K562 (cell line): ENCODE measurements around the gene CYBRD1. TPM values are rescaled to one million over a fixed set of nuclear protein-coding genes. Genes with fewer than 3 reads are reported as not detected.
A peak's percentile ranks its signal among the peaks of the same experiment; 100 is the strongest.

Source experiments
- COPS2 ChIP-seq: fragments of 450-650 bp; conservative IDR thresholded peaks from 2 replicates; pipeline ENCODE4 v1.6.1; 2016; ENCODE audit warnings: mild to moderate bottlenecking, moderate library complexity
- CREM ChIP-seq: IDR thresholded peaks from 2 replicates; pipeline ENCODE4 v1.6.1; 2014; ENCODE audit warnings: antibody characterized with exemption, low read depth
- MYBL2 ChIP-seq, 2 experiments: fragments of 450-650 bp in 1 of 2; sonication (generic) in 1 of 2; formaldehyde crosslinking in 1 of 2; IDR thresholded peaks; 2 replicates each; pipeline versions ENCODE4 v1.6.1 to v1.8.1; 2017 to 2022; ENCODE audit warnings: borderline replicate concordance in 1 of 2, inconsistent platforms in 1 of 2, low read depth in 1 of 2, mild to moderate bottlenecking in 1 of 2, missing genetic modification reagents in 1 of 2, moderate library complexity in 1 of 2
- MYC ChIP-seq, 2 experiments: fragments of 250-450 bp in 1 of 2; sonication (Bioruptor Pico) in 1 of 2; IDR thresholded peaks; 2 replicates each; pipeline versions ENCODE4 v1.5.1 to v1.6.1; 2012 to 2021; ENCODE audit warnings: low read depth in 2 of 2, borderline replicate concordance in 1 of 2, improper control_type of control experiment in 1 of 2, low read length in 1 of 2, mild to moderate bottlenecking in 1 of 2, moderate library complexity in 1 of 2
- NR2C2 ChIP-seq, 2 experiments: fragments of 200-800 bp in 1 of 2; sonication (Bioruptor generic) in 1 of 2; sonication (generic) in 1 of 2; formaldehyde crosslinking in 1 of 2; IDR thresholded peaks; 2 replicates each; pipeline versions ENCODE4 v1.6.1 to v1.8.0; 2016 to 2022; ENCODE audit warnings: mild to moderate bottlenecking in 1 of 2, missing compliant biosample characterization in 1 of 2, missing genetic modification characterization in 1 of 2, missing genetic modification reagents in 1 of 2
- SIRT6 ChIP-seq: IDR thresholded peaks from one replicate; pipeline ENCODE4 v1.6.1; 2012; ENCODE audit warnings: low read depth, mild to moderate bottlenecking, control low read depth, inconsistent platforms, low read length, moderate library complexity
- SRSF9 ChIP-seq: fragments of 200-400 bp; formaldehyde crosslinking; IDR thresholded peaks from 2 replicates; pipeline ENCODE4 v1.6.1; 2017; ENCODE audit warnings: low read depth, low read length, borderline replicate concordance
- U2AF1 ChIP-seq: fragments of 200-400 bp; formaldehyde crosslinking; optimal IDR thresholded peaks from 2 replicates; pipeline ENCODE3; 2017; ENCODE audit warnings: mild to moderate bottlenecking, low read depth, low read length, moderate library complexity
- ZNF12 ChIP-seq: sonication (generic); formaldehyde crosslinking; IDR thresholded peaks from 2 replicates; pipeline ENCODE4 v1.4.0; 2020; ENCODE audit warnings: mild to moderate bottlenecking, missing genetic modification reagents
- polyA plus RNA-seq, 8 experiments: library from polyadenylated mRNA; depleted of rRNA in 4 of 8; stranded (reverse) in 5 of 8; unstranded in 3 of 8; fragments of >200 nt; fragmentation: Nextera tagmentation in 2 of 8; fragmentation: Illumina TruSeq in 1 of 8; extraction: Ambion mirVana in 2 of 8; extraction: Trizol in 1 of 8; gene quantifications; 2 replicates each; pipeline versions ENCODE4 v1.2.1 to v1.2.3, GENCODE V29; 2011 to 2014; ENCODE audit warnings: inconsistent platforms in 1 of 8, missing spikeins in 1 of 8
- total RNA-seq, 7 experiments: library from RNA; depleted of rRNA in 6 of 7; stranded (reverse); fragments of >200 nt in 6 of 7; fragmentation: Illumina TruSeq in 2 of 7; extraction: Trizol in 2 of 7; gene quantifications; 2 replicates each; pipeline versions ENCODE4 v1.2.1 to v1.2.3, GENCODE V29; 2011 to 2021; ENCODE audit warnings: low replicate concordance in 1 of 7
- TF ChIP-seq, protein P1 (sequence below): fragments of 200-600 bp; sonication (generic); IDR thresholded peaks from one replicate; pipeline ENCODE4 v1.6.1; 2012; ENCODE audit warnings: mild to moderate bottlenecking, low read depth, low read length, inconsistent platforms
- TF ChIP-seq, protein P2 (sequence below): fragments of 200-800 bp; sonication (Bioruptor generic); IDR thresholded peaks from 2 replicates; pipeline ENCODE4 v1.6.1; 2017; ENCODE audit warnings: missing genetic modification characterization, missing compliant biosample characterization
- TF ChIP-seq, protein P3 (sequence below): IDR thresholded peaks from 2 replicates; pipeline ENCODE4 v1.6.1; 2016; ENCODE audit warnings: missing genetic modification characterization, missing compliant biosample characterization
- TF ChIP-seq, protein P4 (sequence below): fragments of 250-450 bp; sonication (Bioruptor Pico); IDR thresholded peaks from 2 replicates; pipeline ENCODE4 v1.8.0; 2021; ENCODE audit warnings: moderate library complexity, mild to moderate bottlenecking, inconsistent platforms

CYBRD1 gene
- total and polyA plus RNA-seq, 9 of the 15 experiments (the other 6 are each of a cell fraction or from before 2014, with no cell fraction given): 9.6 to 22.4 (median 15.6) TPM

DNA sequence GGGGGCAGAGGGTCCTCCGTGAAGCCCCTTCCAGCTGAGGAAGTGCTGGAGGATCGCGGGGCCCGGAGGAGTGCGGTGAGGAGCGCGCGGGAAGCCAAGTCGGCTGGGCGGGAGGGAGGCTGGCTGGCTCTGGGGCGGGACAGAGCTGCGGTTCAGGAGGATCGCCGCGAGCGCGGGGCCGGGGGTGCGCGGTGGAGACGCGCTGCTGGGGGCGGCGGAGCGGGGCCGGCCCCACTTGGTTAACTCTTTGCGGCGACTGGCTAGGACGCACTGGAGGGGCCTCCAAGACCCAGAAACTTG lies 464 bp downstream of the CYBRD1 start (continued):
- TF ChIP-seq, protein P1, sequence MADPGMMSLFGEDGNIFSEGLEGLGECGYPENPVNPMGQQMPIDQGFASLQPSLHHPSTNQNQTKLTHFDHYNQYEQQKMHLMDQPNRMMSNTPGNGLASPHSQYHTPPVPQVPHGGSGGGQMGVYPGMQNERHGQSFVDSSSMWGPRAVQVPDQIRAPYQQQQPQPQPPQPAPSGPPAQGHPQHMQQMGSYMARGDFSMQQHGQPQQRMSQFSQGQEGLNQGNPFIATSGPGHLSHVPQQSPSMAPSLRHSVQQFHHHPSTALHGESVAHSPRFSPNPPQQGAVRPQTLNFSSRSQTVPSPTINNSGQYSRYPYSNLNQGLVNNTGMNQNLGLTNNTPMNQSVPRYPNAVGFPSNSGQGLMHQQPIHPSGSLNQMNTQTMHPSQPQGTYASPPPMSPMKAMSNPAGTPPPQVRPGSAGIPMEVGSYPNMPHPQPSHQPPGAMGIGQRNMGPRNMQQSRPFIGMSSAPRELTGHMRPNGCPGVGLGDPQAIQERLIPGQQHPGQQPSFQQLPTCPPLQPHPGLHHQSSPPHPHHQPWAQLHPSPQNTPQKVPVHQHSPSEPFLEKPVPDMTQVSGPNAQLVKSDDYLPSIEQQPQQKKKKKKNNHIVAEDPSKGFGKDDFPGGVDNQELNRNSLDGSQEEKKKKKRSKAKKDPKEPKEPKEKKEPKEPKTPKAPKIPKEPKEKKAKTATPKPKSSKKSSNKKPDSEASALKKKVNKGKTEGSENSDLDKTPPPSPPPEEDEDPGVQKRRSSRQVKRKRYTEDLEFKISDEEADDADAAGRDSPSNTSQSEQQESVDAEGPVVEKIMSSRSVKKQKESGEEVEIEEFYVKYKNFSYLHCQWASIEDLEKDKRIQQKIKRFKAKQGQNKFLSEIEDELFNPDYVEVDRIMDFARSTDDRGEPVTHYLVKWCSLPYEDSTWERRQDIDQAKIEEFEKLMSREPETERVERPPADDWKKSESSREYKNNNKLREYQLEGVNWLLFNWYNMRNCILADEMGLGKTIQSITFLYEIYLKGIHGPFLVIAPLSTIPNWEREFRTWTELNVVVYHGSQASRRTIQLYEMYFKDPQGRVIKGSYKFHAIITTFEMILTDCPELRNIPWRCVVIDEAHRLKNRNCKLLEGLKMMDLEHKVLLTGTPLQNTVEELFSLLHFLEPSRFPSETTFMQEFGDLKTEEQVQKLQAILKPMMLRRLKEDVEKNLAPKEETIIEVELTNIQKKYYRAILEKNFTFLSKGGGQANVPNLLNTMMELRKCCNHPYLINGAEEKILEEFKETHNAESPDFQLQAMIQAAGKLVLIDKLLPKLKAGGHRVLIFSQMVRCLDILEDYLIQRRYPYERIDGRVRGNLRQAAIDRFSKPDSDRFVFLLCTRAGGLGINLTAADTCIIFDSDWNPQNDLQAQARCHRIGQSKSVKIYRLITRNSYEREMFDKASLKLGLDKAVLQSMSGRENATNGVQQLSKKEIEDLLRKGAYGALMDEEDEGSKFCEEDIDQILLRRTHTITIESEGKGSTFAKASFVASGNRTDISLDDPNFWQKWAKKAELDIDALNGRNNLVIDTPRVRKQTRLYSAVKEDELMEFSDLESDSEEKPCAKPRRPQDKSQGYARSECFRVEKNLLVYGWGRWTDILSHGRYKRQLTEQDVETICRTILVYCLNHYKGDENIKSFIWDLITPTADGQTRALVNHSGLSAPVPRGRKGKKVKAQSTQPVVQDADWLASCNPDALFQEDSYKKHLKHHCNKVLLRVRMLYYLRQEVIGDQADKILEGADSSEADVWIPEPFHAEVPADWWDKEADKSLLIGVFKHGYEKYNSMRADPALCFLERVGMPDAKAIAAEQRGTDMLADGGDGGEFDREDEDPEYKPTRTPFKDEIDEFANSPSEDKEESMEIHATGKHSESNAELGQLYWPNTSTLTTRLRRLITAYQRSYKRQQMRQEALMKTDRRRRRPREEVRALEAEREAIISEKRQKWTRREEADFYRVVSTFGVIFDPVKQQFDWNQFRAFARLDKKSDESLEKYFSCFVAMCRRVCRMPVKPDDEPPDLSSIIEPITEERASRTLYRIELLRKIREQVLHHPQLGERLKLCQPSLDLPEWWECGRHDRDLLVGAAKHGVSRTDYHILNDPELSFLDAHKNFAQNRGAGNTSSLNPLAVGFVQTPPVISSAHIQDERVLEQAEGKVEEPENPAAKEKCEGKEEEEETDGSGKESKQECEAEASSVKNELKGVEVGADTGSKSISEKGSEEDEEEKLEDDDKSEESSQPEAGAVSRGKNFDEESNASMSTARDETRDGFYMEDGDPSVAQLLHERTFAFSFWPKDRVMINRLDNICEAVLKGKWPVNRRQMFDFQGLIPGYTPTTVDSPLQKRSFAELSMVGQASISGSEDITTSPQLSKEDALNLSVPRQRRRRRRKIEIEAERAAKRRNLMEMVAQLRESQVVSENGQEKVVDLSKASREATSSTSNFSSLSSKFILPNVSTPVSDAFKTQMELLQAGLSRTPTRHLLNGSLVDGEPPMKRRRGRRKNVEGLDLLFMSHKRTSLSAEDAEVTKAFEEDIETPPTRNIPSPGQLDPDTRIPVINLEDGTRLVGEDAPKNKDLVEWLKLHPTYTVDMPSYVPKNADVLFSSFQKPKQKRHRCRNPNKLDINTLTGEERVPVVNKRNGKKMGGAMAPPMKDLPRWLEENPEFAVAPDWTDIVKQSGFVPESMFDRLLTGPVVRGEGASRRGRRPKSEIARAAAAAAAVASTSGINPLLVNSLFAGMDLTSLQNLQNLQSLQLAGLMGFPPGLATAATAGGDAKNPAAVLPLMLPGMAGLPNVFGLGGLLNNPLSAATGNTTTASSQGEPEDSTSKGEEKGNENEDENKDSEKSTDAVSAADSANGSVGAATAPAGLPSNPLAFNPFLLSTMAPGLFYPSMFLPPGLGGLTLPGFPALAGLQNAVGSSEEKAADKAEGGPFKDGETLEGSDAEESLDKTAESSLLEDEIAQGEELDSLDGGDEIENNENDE: no peak
- TF ChIP-seq, protein P2, sequence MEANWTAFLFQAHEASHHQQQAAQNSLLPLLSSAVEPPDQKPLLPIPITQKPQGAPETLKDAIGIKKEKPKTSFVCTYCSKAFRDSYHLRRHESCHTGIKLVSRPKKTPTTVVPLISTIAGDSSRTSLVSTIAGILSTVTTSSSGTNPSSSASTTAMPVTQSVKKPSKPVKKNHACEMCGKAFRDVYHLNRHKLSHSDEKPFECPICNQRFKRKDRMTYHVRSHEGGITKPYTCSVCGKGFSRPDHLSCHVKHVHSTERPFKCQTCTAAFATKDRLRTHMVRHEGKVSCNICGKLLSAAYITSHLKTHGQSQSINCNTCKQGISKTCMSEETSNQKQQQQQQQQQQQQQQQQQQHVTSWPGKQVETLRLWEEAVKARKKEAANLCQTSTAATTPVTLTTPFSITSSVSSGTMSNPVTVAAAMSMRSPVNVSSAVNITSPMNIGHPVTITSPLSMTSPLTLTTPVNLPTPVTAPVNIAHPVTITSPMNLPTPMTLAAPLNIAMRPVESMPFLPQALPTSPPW (CRISPR knock-in tag): no peak
- TF ChIP-seq ZNF12 (CRISPR knock-in tag) (no peak), U2AF1 (peak; percentile 27), SIRT6 (no peak), COPS2 (no peak), SRSF9 (no peak), MYC (IDR thresholded peaks at IDR 0.05; ENCODE audit: low read depth, low read length) (no peak), MYC (CRISPR knock-in tag; IDR thresholded peaks at IDR 0.05; ENCODE audit: borderline replicate concordance, low read depth) (no peak), CREM (no peak), NR2C2 (CRISPR knock-in tag; IDR thresholded peaks at IDR 0.05) (peak; percentile 52), NR2C2 (tag; IDR thresholded peaks at IDR 0.05) (no peak), MYBL2 (IDR thresholded peaks at IDR 0.05; ENCODE audit: low read depth) (no peak), MYBL2 (CRISPR knock-in tag; IDR thresholded peaks at IDR 0.05; ENCODE audit: borderline replicate concordance) (no peak)
- TF ChIP-seq, protein P3, sequence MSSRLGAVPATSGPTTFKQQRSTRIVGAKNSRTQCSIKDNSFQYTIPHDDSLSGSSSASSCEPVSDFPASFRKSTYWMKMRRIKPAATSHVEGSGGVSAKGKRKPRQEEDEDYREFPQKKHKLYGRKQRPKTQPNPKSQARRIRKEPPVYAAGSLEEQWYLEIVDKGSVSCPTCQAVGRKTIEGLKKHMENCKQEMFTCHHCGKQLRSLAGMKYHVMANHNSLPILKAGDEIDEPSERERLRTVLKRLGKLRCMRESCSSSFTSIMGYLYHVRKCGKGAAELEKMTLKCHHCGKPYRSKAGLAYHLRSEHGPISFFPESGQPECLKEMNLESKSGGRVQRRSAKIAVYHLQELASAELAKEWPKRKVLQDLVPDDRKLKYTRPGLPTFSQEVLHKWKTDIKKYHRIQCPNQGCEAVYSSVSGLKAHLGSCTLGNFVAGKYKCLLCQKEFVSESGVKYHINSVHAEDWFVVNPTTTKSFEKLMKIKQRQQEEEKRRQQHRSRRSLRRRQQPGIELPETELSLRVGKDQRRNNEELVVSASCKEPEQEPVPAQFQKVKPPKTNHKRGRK (tag): no peak
- TF ChIP-seq, protein P4, sequence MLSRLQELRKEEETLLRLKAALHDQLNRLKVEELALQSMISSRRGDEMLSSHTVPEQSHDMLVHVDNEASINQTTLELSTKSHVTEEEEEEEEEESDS: no peak
